HG03060 (cell line): ENCODE measurements around the gene APBA2.
"Not testable (repeated sequence)": the region's sequence is repeated elsewhere in the genome, so short reads cannot be mapped to it uniquely, and the experiment has no call there.

Experiments
- ATAC-seq: cut with Tn5 transposase; IDR thresholded peaks from one replicate; pipeline ENCODE4 v1.9.1; 2021; ENCODE audit warnings: low read depth, moderate number of reproducible peaks; ENCODE audit not compliant: unreplicated experiment

APBA2 gene

DNA sequence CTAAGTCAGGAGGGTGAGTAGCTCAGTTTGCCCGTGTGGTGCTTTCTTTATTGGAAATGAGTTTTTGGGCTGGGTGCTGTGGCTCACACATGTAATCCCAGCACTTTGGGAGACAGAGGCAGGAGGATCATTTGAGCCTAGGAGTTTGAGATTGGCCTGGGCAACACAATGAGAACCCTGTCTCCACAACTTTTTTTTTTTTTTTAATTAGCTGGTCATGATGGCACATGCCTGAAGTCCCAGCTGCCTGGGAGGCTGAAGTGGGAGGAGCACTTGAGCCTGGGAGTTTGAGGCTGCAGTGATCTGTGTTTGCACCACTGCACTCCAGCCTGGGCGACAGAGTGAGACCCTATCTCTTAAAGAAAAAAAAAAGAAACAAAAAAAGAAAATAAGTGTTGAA lies 208.9 kb downstream of the APBA2 start:
- ATAC-seq: no peak

GRCh38 chr15:29095746-29096145 lies 210.0 kb downstream of the APBA2 start:
- no peak for ATAC-seq

- no peak for ATAC-seq
These were observed 211.4 kb downstream of the APBA2 start for GRCh38 chr15:29097168-29097567.

- ATAC-seq: no peak
These were observed 212.2 kb downstream of the APBA2 start for GRCh38 chr15:29097971-29098370.

GRCh38 chr15:29098652-29099051 lies 212.9 kb downstream of the APBA2 start:
- no peak for ATAC-seq

DNA sequence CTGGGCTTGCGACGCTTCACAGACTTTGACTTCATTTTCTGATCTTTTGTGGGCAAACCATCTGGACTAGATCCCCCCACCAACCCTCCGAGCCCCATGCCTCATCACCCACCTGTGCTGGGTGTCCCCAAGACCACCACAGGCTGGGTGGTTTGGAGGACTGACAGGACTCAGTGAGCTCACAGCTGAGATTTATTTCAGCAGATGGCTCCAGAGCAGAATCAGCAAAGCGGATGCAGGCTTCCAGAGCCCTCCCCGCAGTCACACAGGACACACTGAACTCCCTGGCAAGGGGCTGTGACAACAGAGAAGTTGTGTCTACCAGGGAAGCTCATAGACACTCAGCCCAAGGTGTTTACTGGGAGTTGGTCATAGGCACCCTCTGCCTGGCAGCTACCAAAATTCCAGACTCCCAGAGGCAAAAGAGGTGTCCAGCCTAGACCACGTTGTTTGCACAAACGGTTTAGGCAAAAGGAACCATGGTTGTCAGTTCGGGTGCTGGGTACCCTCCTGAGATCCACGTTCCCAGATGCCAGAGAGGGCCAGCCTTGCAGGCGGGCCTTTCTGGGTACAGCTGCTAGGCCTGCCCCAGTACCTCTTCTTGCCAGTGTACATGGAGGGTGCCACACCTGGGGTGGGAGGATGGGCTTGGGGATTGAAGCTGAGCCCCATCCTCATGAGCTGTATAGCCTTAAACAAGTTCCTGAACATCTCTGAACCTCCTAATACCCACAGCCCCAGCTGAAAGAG lies 213.5 kb downstream of the APBA2 start:
- no peak for ATAC-seq

DNA sequence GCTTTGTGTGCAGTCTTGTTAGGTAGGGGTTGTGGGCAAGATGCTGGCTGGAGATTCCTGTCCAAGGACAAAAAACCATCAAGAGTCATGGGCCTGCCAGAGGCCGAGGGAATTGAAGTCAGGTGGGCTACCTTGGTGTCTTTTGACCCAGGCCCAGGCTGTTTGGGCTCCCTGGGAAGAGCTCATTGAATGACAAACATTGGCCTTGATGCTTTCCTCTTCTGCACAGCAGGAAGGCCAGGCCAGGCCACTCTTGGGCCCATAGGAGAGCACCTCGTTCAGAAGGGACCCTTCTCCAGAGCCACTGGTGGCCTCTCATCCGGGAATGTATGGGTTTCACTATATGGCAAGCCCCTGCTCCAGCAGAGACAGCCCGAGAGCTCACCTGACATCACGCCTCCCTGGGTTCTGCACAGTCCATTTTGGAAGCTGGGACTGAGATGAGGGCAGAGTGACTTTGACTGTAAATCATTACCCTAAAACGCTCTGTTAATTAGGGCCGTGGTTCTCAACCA lies 214.8 kb downstream of the APBA2 start:
- ATAC-seq: no peak

- ATAC-seq: no peak
These were observed 215.7 kb downstream of the APBA2 start for GRCh38 chr15:29101491-29101890.

DNA sequence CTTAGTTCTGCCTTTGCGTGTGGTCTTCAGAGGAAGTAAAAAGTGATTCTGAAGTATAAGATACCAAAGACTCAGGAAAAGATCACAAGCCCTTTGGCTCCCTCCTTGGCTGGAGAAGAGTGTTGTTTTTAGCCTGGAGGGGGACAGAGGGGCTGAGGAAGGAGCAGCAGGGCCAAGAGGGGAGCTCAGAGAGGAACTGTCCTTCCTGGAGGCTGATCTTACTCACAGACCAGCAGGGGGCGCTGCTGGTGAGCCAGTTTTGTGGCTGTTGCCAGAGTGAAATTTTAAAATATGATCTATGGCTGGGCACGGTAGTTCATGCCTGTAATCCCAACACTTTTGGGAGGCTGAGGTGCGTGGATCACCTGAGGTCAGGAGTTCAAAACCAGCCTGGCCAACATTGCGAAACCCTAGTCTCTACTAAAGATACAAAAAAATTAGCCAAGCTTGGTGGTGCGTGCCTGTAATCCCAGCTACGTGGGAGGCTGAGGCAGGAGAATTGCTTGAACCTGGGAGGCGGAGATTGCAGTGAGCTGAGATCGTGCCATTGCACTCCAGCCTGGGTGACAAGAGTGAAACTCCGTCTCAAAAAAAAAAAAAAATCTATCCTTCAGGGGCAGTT lies 216.5 kb downstream of the APBA2 start:
- not testable (repeated sequence) for ATAC-seq

DNA sequence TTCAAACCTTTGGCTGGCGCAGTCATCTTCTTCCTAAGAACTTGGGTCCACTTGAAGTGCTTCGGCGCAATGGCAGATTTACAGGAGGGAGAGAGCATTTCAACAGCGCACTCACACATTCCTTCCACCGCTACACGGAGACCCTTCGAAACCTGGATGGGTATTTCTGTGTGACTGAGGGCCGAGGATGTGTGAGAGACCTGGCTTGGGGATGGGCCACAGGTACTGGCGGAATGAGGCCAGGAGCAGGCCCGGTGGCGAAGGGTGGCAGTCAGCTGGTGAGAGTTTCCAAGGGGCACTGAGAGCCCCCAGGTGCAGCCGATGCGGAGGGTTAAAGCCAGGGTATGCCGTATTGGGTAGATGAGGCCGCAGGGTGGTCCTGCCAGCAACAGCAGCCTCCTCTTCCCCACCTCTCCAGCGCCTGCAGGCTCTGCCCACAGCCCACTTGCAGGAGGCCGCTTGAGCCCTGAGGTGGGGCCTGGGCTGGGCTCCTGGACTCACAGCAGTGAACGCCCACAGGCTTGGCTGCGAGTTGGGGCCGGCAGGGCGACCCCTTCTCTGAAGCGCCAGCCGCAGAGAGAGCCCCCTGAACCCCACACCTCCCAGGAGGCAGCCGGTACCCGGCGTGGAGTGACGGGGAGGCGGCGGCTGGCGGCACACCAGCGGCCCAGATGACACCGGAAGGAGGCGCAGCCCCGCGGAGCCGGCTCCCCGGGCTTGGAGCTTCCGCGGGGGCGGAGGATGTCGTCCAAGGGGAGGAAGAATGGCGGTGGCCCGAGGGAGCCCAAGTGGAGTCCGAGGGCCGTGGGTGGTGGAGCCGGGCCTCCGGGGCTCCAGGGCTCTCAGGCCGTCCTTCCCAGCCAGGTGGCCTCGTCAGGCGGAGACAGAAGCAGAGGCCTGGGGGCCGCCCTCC lies 217.4 kb downstream of the APBA2 start:
- ATAC-seq: no peak

- ATAC-seq: no peak
These were observed 218.2 kb downstream of the APBA2 start for GRCh38 chr15:29103824-29104565.

DNA sequence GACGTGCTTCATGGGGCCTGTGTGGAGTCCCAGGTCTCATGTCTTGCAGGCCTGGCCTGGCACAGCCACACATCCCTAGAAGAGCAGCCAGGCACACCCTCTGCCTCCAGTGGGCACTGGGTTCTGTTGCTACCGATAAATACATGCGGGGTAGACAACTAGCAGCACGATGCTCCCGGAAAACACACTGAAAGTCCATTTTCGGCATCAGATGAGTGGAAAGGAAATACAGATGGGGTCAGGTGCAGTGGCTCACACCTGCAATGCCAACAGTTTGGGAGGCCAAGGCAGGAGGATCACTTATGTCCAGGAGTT lies 218.7 kb downstream of the APBA2 start:
- no peak for ATAC-seq

DNA sequence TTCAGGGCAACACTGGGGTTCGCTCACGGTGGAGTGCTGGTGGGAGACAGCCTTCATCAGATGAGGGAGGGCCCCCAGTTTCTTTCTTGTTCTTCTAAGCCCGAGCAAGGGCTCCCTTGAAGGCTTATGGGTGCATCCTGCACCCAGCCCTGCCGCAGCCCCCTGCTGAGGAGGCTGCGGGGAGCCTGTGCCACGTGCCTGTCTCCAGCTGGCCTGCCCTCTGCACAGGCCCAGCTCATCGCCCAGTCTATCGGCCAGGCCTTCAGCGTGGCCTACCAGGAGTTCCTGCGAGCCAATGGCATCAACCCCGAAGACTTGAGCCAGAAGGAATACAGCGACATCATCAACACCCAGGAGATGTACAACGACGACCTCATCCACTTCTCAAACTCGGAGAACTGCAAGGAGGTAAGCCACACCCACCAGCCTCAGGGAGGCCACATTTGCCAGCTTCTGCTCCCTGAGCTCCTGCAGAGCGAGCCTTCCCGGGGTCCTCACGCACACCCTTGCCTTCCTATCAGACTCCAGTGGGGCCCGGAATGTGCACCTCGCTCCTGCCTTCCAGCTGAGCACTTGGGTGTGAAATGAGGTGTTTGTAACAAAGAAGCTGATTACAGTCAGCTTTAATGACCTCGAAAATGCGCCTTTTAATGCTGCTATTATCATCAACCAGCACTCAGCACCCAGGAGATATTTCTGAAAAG lies 219.5 kb downstream of the APBA2 start:
- no peak for ATAC-seq

GRCh38 chr15:29106116-29106515 lies 220.3 kb downstream of the APBA2 start:
- ATAC-seq: no peak

DNA sequence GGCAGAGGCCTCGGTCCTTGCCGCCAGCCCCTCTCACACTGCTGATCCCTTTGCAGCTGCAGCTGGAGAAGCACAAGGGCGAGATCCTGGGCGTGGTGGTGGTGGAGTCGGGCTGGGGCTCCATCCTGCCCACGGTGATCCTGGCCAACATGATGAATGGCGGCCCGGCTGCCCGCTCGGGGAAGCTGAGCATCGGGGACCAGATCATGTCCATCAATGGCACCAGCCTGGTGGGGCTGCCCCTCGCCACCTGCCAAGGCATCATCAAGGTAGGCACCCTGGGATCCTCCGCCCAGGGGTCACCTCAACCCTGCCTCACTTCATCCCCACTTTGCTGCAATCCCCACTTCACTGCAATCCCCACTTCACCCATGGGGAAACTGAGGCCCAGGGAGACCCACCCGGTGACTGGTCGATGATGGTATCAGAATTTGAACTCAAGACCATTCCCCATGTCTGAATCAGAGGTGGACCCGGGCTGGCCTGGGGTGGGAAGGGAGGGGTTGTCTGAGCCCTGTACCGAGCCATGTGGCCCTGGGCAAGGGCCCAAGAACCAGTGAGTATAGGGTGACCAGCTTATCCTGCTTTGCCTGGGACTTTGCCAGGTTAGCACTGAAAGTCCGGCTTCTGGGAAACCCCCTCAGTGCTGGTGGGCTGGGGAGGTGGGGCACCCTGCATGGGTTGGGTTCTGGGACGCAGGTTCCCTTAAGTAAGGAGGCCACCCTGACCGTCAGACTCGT lies 220.9 kb downstream of the APBA2 start:
- ATAC-seq: no peak

- ATAC-seq: no peak
These were observed 221.6 kb downstream of the APBA2 start for GRCh38 chr15:29107291-29107890.

DNA sequence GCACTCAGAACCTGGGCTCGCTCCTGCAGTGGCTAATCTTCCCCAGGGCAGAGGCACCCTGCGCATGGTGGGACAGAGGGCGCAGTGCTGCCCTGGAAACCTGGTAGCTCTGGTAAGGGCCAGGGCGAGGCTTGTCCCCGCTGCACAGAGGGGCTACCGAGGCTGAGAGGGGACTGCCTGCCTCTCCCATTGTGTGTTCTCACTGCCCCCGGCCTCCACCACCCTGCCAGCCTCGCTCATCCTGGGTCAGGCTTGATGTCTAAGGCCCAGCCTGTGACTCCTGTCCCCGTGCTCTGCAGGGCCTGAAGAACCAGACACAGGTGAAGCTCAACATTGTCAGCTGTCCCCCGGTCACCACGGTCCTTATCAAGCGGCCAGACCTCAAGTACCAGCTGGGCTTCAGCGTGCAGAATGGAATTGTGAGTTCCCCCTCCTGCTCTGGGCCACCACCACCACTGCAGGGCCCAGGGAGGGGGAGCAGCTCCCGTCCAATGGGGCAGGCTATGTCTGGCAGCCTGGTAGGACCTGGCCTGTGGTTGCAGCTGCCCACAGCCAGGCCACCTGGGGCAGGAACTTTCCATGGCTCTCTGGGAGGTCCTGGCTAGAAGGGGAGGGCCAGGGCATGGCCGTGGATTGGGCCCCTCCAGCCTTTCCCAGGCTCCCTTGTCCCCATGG lies 222.3 kb downstream of the APBA2 start:
- ATAC-seq: no peak

GRCh38 chr15:29109762-29110161 lies 224.0 kb downstream of the APBA2 start:
- no peak for ATAC-seq
